Gastrocnemius medialis (tissue), 4 donors: ENCODE results near the gene FARS2. TPM values are rescaled to one million over a fixed set of nuclear protein-coding genes. Genes with fewer than 3 reads are reported as not detected.

Experiments used
- ATAC-seq, 2 donors: fragments of 150-250 bp; one replicate each; pipeline ENCODE4 v1.9.1; 2016
- DNase-seq, 2 donors: peaks; one replicate each; pipeline ENCODE4 v3.0.0-alpha.2; 2019
- H3K27ac ChIP-seq, 4 donors: fragments of 200-600 bp; sonication (generic); 1 replicate in 1 of 4; 2 replicates in 3 of 4; pipeline ENCODE4 v1.5.1; 2016 to 2018; ENCODE audit warnings: mild to moderate bottlenecking in 2 of 4, moderate library complexity in 1 of 4
- H3K27me3 ChIP-seq, 3 donors: fragments of 200-600 bp; sonication (generic) in 2 of 3; 1 replicate in 1 of 3; 2 replicates in 2 of 3; pipeline versions ENCODE4 v1.5.1 to v1.6.0; 2016 to 2019; ENCODE audit warnings: mild to moderate bottlenecking in 1 of 3, moderate library complexity in 1 of 3
- H3K36me3 ChIP-seq, 2 donors: fragments of 200-600 bp; sonication (generic) in 1 of 2; one replicate each; pipeline ENCODE4 v1.5.1; 2017 to 2018
- H3K4me1 ChIP-seq, 2 donors: fragments of 200-600 bp; sonication (generic) in 1 of 2; one replicate each; pipeline ENCODE4 v1.5.1; 2016 to 2017; ENCODE audit warnings: mild to moderate bottlenecking in 2 of 2
- H3K4me3 ChIP-seq, 4 donors: fragments of 200-600 bp; sonication (generic) in 3 of 4; 1 replicate in 1 of 4; 2 replicates in 3 of 4; pipeline ENCODE4 v1.5.1; 2016 to 2019; ENCODE audit warnings: mild to moderate bottlenecking in 2 of 4
- H3K9me3 ChIP-seq, 3 donors: fragments of 200-600 bp; sonication (generic) in 2 of 3; 1 replicate in 1 of 3; 2 replicates in 2 of 3; pipeline ENCODE4 v1.5.1; 2016 to 2019
- POLR2A ChIP-seq, 2 donors: fragments of 450-650 bp; IDR thresholded peaks; one replicate each; pipeline ENCODE4 v1.6.1; 2017; ENCODE audit warnings: antibody characterized with exemption in 2 of 2, mild to moderate bottlenecking in 2 of 2, moderate library complexity in 2 of 2
- in situ Hi-C, 4 donors: fragments of 200-750 bp; cut with MboI; loops; one replicate each; pipeline versions ENCODE4 v1.15.0 to v1.8.0; 2017; ENCODE audit warnings: low sequenced_read_pairs in 4 of 4
- intact Hi-C: fragments of 100-400 bp; cut with DNase I; formaldehyde crosslinking; loops from one replicate; pipeline ENCODE4 v1.15.1; 2023; ENCODE audit warnings: low total_unique reads
- total RNA-seq, 4 donors: library from RNA; depleted of rRNA; stranded (reverse); fragments of >200 nt; gene quantifications; one replicate each; pipeline versions ENCODE4 v1.1.0 to v1.2.3, GENCODE V29; 2016
- TF ChIP-seq, protein P1 (sequence below), 5 experiments: fragments of 450-650 bp in 3 of 5; fragments of 200-600 bp in 2 of 5; sonication (generic) in 2 of 5; IDR thresholded peaks in 4 of 5; conservative IDR thresholded peaks in 1 of 5; 1 replicate in 4 of 5; 2 replicates in 1 of 5; pipeline ENCODE4 v1.5.1; 2016 to 2019; ENCODE audit warnings: antibody characterized with exemption in 5 of 5, mild to moderate bottlenecking in 3 of 5, moderate library complexity in 3 of 5

FARS2 gene
- total RNA-seq, 4 donors from 2014 or later = 13.6 to 24.0 (median 15.8) TPM

DNA sequence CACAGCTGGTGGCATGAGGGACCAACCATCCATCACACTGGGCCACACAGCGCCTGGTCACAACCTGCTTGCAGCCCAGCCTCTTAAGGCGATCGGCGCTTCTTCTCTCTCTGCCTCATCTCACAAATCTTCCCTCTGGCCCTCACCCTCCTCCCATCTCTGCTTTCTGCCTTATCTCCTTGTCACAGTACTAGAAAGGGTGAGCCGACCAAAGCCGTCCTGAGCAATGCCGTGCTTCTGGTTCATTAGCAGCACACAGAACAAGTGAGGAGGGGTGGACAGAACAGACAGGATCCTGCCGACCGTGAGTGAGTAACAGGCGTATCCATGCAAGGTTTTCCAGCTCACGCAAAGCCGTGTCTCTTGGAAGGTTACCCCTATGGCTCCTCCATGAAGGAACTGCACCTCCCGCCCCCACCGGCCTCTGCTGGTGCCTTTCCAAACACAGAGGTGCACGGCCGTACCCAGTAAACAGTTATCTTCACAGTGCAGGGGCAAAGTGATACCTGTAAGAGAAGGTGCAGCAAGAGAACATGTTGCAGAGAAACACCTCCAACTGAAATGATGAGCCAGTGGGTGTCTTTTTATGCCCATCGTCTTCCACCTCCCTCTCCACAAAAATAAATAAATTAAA lies 331.7 kb downstream of the FARS2 start:
- Histone ChIP-seq H3K27me3 (no peaks in the 10 kb centered on the region), H3K27ac (no peak overlapping the region), H3K4me1 (no peaks in the 10 kb centered on the region), H3K4me3 (no peak overlapping the region), H3K9me3 (no peaks in the 10 kb centered on the region), H3K36me3 (no peaks in the 10 kb centered on the region)
- no peak for DNase-seq
- in situ Hi-C loops = no loop called here
- intact Hi-C loops = no loop called here
- no peak for ATAC-seq
- no peak for TF ChIP-seq POLR2A (IDR thresholded peaks at IDR 0.05)
- TF ChIP-seq, protein P1, sequence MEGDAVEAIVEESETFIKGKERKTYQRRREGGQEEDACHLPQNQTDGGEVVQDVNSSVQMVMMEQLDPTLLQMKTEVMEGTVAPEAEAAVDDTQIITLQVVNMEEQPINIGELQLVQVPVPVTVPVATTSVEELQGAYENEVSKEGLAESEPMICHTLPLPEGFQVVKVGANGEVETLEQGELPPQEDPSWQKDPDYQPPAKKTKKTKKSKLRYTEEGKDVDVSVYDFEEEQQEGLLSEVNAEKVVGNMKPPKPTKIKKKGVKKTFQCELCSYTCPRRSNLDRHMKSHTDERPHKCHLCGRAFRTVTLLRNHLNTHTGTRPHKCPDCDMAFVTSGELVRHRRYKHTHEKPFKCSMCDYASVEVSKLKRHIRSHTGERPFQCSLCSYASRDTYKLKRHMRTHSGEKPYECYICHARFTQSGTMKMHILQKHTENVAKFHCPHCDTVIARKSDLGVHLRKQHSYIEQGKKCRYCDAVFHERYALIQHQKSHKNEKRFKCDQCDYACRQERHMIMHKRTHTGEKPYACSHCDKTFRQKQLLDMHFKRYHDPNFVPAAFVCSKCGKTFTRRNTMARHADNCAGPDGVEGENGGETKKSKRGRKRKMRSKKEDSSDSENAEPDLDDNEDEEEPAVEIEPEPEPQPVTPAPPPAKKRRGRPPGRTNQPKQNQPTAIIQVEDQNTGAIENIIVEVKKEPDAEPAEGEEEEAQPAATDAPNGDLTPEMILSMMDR (IDR thresholded peaks at IDR 0.05 in 4 of 5, conservative IDR thresholded peaks at IDR 0.05 in 1 of 5) = no peak

DNA sequence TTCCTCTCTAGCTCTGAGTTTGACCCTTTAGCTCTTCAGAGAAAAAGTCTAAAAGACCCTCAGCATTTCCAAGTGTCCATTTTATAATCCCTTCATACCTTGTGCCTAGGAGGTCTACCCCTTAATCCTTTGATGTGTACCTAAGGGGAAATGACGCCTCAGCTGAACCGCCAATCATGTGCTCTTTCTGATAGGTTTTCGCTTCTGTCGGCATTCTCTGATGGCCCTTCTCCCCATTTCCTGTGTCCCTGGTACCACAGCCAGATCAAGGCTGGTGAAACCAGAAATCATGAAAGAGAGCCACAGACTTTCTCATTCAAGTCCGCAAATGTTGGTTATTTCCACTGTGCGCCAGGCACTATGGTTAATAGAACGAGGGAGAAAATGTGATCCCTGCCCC lies 333.9 kb downstream of the FARS2 start:
- TF ChIP-seq, protein P1 (IDR thresholded peaks at IDR 0.05 in 4 of 5, conservative IDR thresholded peaks at IDR 0.05 in 1 of 5) = no peak
- TF ChIP-seq POLR2A (IDR thresholded peaks at IDR 0.05) = no peak
- Histone ChIP-seq H3K4me1 (no peaks in the 10 kb centered on the region), H3K27me3 (no peaks in the 10 kb centered on the region), H3K4me3 (no peak overlapping the region), H3K9me3 (no peaks in the 10 kb centered on the region), H3K27ac (no peak overlapping the region), H3K36me3 (no peaks in the 10 kb centered on the region)
- ATAC-seq (no peak), DNase-seq (no peak)
- intact Hi-C loops (no loop called here), in situ Hi-C loops (no loop called here)

DNA sequence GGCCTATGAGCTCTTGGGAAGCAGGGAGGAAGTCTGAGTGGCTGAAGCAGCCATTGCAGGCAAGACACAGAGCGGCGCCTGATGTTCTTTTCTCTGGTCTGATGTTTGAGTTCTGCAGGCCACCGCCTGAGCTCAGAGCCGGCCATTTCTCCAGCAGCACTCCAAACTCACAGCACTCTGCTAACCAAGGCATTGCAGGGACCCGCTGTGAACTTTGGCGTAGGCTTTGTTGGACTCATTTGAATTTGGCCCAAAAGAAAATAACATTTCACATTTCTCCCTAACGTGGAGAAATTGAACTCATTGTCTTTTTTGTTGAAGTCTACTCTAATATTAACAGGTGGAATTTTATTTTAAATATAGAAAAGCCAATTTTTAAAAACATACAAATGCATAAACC lies 336.1 kb downstream of the FARS2 start:
- H3K4me3 ChIP-seq = no peak overlapping the region
- intact Hi-C loops = no loop called here
- in situ Hi-C loops = no loop called here
- H3K4me1 ChIP-seq = no peaks in the 10 kb centered on the region
- TF ChIP-seq, protein P1 (IDR thresholded peaks at IDR 0.05 in 4 of 5, conservative IDR thresholded peaks at IDR 0.05 in 1 of 5) = no peak
- TF ChIP-seq POLR2A (IDR thresholded peaks at IDR 0.05) = no peak
- no peaks in the 10 kb centered on the region for H3K36me3 ChIP-seq
- no peaks in the 10 kb centered on the region for H3K9me3 ChIP-seq
- H3K27ac ChIP-seq = no peak overlapping the region
- DNase-seq = no peak
- no peak for ATAC-seq
- no peaks in the 10 kb centered on the region for H3K27me3 ChIP-seq

DNA sequence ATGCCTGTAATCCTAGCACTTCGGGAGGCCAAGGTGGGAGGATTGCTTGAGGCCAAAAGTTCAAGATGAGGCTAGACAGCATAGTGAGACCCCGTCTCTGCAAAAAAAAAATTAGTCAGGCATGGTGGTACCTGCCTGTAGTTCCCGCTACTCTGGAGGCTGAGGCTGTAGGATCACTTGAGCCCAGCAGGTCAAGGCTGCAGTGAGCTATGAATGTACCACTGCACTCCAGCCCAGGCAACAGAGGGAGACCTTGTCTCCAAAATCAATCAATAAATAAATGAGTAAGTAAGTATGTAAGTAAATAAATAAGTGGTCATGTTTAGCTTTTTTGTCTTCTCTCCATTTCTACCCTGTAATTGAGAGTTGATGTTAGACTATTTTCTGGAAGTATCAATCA lies 336.8 kb downstream of the FARS2 start:
- DNase-seq (no peak), ATAC-seq (no peak)
- H3K27me3 ChIP-seq = no peaks in the 10 kb centered on the region
- no peaks in the 10 kb centered on the region for H3K36me3 ChIP-seq
- no peak overlapping the region for H3K4me3 ChIP-seq
- TF ChIP-seq, protein P1 (IDR thresholded peaks at IDR 0.05 in 4 of 5, conservative IDR thresholded peaks at IDR 0.05 in 1 of 5) = no peak
- no peak for TF ChIP-seq POLR2A (IDR thresholded peaks at IDR 0.05)
- in situ Hi-C loops (no loop called here), intact Hi-C loops (no loop called here)
- no peaks in the 10 kb centered on the region for H3K9me3 ChIP-seq
- no peaks in the 10 kb centered on the region for H3K4me1 ChIP-seq
- no peak overlapping the region for H3K27ac ChIP-seq

DNA sequence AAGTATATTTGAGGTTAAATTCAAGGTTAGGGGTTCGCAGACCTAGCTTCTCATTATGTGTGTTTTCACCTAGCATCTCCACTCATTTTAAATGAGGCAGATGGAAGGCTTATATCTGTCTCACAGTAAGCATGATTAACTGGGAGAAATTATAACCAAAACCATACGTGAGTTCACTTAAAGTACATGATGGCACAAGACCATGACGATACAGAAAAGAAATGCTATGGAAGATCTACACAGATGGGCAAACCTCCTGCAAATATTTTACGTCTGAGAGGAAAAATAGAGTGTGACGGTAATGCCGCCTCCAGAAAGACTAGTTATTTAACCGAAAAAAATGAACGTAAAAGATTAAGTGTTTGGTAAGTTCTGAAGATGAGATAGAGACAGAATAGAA lies 337.8 kb downstream of the FARS2 start:
- DNase-seq (no peak), ATAC-seq (no peak)
- Histone ChIP-seq H3K27me3 (no peaks in the 10 kb centered on the region), H3K36me3 (no peaks in the 10 kb centered on the region), H3K9me3 (no peaks in the 10 kb centered on the region), H3K4me3 (no peak overlapping the region), H3K4me1 (no peaks in the 10 kb centered on the region), H3K27ac (no peak overlapping the region)
- TF ChIP-seq, protein P1 (IDR thresholded peaks at IDR 0.05 in 4 of 5, conservative IDR thresholded peaks at IDR 0.05 in 1 of 5) = no peak
- no peak for TF ChIP-seq POLR2A (IDR thresholded peaks at IDR 0.05)
- in situ Hi-C loops (no loop called here), intact Hi-C loops (no loop called here)
